ENCODE data around the gene CTNNAL1. TPM values are rescaled to one million over a fixed set of nuclear protein-coding genes. Genes with fewer than 3 reads are reported as not detected.

Gene CTNNAL1
- total RNA-seq, 1 donor from 2014 or later = 63.4 TPM

GRCh38 chr9:109039539-109039938 lies 26.2 kb upstream of the CTNNAL1 start:
- Histone ChIP-seq H3K27me3 (ENCODE audit: control insufficient read depth, insufficient read depth, low read length) (no peaks in the 10 kb centered on the region), H3K36me3 (ENCODE audit: control insufficient read depth, insufficient read depth, low read length) (peaks cover 3% of the 10 kb centered on the region), H3K4me3 (ENCODE audit: low read depth, low read length) (no peak overlapping the region)
- TF ChIP-seq, protein P1, sequence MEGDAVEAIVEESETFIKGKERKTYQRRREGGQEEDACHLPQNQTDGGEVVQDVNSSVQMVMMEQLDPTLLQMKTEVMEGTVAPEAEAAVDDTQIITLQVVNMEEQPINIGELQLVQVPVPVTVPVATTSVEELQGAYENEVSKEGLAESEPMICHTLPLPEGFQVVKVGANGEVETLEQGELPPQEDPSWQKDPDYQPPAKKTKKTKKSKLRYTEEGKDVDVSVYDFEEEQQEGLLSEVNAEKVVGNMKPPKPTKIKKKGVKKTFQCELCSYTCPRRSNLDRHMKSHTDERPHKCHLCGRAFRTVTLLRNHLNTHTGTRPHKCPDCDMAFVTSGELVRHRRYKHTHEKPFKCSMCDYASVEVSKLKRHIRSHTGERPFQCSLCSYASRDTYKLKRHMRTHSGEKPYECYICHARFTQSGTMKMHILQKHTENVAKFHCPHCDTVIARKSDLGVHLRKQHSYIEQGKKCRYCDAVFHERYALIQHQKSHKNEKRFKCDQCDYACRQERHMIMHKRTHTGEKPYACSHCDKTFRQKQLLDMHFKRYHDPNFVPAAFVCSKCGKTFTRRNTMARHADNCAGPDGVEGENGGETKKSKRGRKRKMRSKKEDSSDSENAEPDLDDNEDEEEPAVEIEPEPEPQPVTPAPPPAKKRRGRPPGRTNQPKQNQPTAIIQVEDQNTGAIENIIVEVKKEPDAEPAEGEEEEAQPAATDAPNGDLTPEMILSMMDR (IDR thresholded peaks at IDR 0.05; ENCODE audit: insufficient read depth, low read length, severe bottlenecking) = no peak
- DNase-seq (ENCODE audit: low read depth) (no peak), FAIRE-seq (no peak)

- peaks cover 1% of the 10 kb centered on the region for H3K36me3 ChIP-seq (ENCODE audit: control insufficient read depth, insufficient read depth, low read length)
- FAIRE-seq (no peak), DNase-seq (ENCODE audit: low read depth) (peak; percentile 75)
- no peaks in the 10 kb centered on the region for H3K27me3 ChIP-seq (ENCODE audit: control insufficient read depth, insufficient read depth, low read length)
- TF ChIP-seq, protein P1 (IDR thresholded peaks at IDR 0.05; ENCODE audit: insufficient read depth, low read length, severe bottlenecking) = no peak
- H3K4me3 ChIP-seq (ENCODE audit: low read depth, low read length) = no peak overlapping the region
Measured at GRCh38 chr9:109037946-109038715, 24.8 kb upstream of the CTNNAL1 start.

- TF ChIP-seq, protein P1 (IDR thresholded peaks at IDR 0.05; ENCODE audit: insufficient read depth, low read length, severe bottlenecking) = no peak
- FAIRE-seq (no peak), DNase-seq (ENCODE audit: low read depth) (no peak)
- no peaks in the 10 kb centered on the region for H3K27me3 ChIP-seq (ENCODE audit: control insufficient read depth, insufficient read depth, low read length)
- H3K36me3 ChIP-seq (ENCODE audit: control insufficient read depth, insufficient read depth, low read length) = peaks cover 1% of the 10 kb centered on the region
- no peak overlapping the region for H3K4me3 ChIP-seq (ENCODE audit: low read depth, low read length)
Measured at GRCh38 chr9:109036744-109037680, 23.7 kb upstream of the CTNNAL1 start.

GRCh38 chr9:109035684-109036423 lies 22.6 kb upstream of the CTNNAL1 start:
- H3K36me3 ChIP-seq (ENCODE audit: control insufficient read depth, insufficient read depth, low read length) = peaks cover 1% of the 10 kb centered on the region
- DNase-seq (ENCODE audit: low read depth) (peak; percentile 85), FAIRE-seq (no peak)

More at GRCh38 chr9:109035684-109036423, 22.6 kb upstream of the CTNNAL1 start:
- Histone ChIP-seq H3K27me3 (ENCODE audit: control insufficient read depth, insufficient read depth, low read length) (no peaks in the 10 kb centered on the region), H3K4me3 (ENCODE audit: low read depth, low read length) (no peak overlapping the region)
- TF ChIP-seq, protein P1 (IDR thresholded peaks at IDR 0.05; ENCODE audit: insufficient read depth, low read length, severe bottlenecking) = no peak

All from bronchial epithelial cell (primary cell).